GM23338 (cell line): ENCODE measurements around the gene ZFHX3. TPM values are rescaled to one million over a fixed set of nuclear protein-coding genes. Genes with fewer than 3 reads are reported as not detected.
A peak's percentile ranks its signal among the peaks of the same experiment; 100 is the strongest.

Experiments used
- ATAC-seq: fragments of 200-7000 bp; cut with Tn5 transposase; 3 replicates; pipeline ENCODE4 v1.9.1; 2020
- DNase-seq: peaks from one replicate; pipeline ENCODE4 v3.0.0-alpha.2; 2015; ENCODE audit warnings: low spot score
- H2AFZ ChIP-seq: fragments of 200-600 bp; sonication (generic); 2 replicates; pipeline ENCODE4 v1.8.0; 2016; ENCODE audit warnings: antibody characterized with exemption, mild to moderate bottlenecking, moderate library complexity
- H3F3A ChIP-seq: fragments of 200-600 bp; sonication (generic); replicated peaks from 2 replicates; pipeline ENCODE4 v1.8.0; 2017; ENCODE audit warnings: antibody characterized with exemption, mixed run types, low read depth
- H3K27ac ChIP-seq: fragments of 200-600 bp; sonication (generic); 2 replicates; pipeline ENCODE4 v1.6.1; 2016; ENCODE audit warnings: low read depth
- H3K27me3 ChIP-seq: fragments of 200-600 bp; sonication (generic); 2 replicates; pipeline ENCODE4 v1.8.0; 2016; ENCODE audit warnings: mild to moderate bottlenecking, mixed run types, moderate library complexity; ENCODE audit not compliant: insufficient read depth
- H3K36me3 ChIP-seq: fragments of 200-600 bp; sonication (generic); 2 replicates; pipeline ENCODE4 v1.8.0; 2016; ENCODE audit warnings: mild to moderate bottlenecking; ENCODE audit not compliant: insufficient read depth
- H3K4me1 ChIP-seq: fragments of 200-600 bp; sonication (generic); 2 replicates; pipeline ENCODE4 v1.8.0; 2016; ENCODE audit warnings: mild to moderate bottlenecking, moderate library complexity; ENCODE audit not compliant: insufficient read depth
- H3K4me2 ChIP-seq: fragments of 200-600 bp; sonication (generic); 2 replicates; pipeline ENCODE4 v1.7.1; 2017; ENCODE audit warnings: mixed run types
- H3K4me3 ChIP-seq: fragments of 200-600 bp; sonication (generic); 2 replicates; pipeline ENCODE4 v1.6.1; 2016; ENCODE audit warnings: mixed run types
- H3K79me2 ChIP-seq: fragments of 200-600 bp; sonication (generic); replicated peaks from 2 replicates; pipeline ENCODE4 v1.8.0; 2017; ENCODE audit warnings: mild to moderate bottlenecking; ENCODE audit not compliant: insufficient read depth
- H3K9me2 ChIP-seq: fragments of 200-600 bp; sonication (generic); 2 replicates; pipeline ENCODE4 v1.8.0; 2017; ENCODE audit not compliant: insufficient read depth
- H4K20me1 ChIP-seq: fragments of 200-600 bp; sonication (generic); replicated peaks from 2 replicates; pipeline ENCODE4 v1.8.0; 2017; ENCODE audit warnings: mild to moderate bottlenecking; ENCODE audit not compliant: insufficient read depth
- H3K27ac Mint-ChIP-seq: 2 replicates; pipeline ENCODE4 v1.8.0; 2020; ENCODE audit warnings: inconsistent platforms, mild to moderate bottlenecking, moderate library complexity, mixed read lengths
- H3K27me3 Mint-ChIP-seq: 3 replicates; pipeline ENCODE4 v1.8.0; 2022; ENCODE audit warnings: low read depth, mild to moderate bottlenecking, moderate library complexity, mixed read lengths, inconsistent platforms; ENCODE audit not compliant: insufficient read depth, poor library complexity
- H3K36me3 Mint-ChIP-seq: 3 replicates; pipeline ENCODE4 v1.8.0; 2021; ENCODE audit warnings: low read depth, mild to moderate bottlenecking, inconsistent platforms, moderate library complexity, mixed read lengths
- H3K4me1 Mint-ChIP-seq: 3 replicates; pipeline ENCODE4 v1.8.0; 2020; ENCODE audit warnings: mild to moderate bottlenecking, inconsistent platforms, mixed read lengths
- H3K4me3 Mint-ChIP-seq: 3 replicates; pipeline ENCODE4 v1.8.0; 2021; ENCODE audit warnings: moderate library complexity, mild to moderate bottlenecking, inconsistent platforms, mixed read lengths
- H3K9me3 Mint-ChIP-seq: 3 replicates; pipeline ENCODE4 v1.8.0; 2020; ENCODE audit warnings: moderate library complexity, mild to moderate bottlenecking, inconsistent platforms, mixed read lengths
- EZH2 ChIP-seq: fragments of 200-600 bp; sonication (generic); IDR thresholded peaks from one replicate; pipeline ENCODE4 v1.8.0; 2017; ENCODE audit warnings: antibody characterized with exemption, mild to moderate bottlenecking, low read depth; ENCODE audit not compliant: unreplicated experiment
- EZH2phosphoT487 ChIP-seq: fragments of 200-600 bp; sonication (generic); IDR thresholded peaks from one replicate; pipeline ENCODE4 v1.8.1; 2018; ENCODE audit warnings: antibody characterized with exemption; ENCODE audit not compliant: unreplicated experiment
- JUNB ChIP-seq: IDR thresholded peaks from one replicate; pipeline ENCODE4 v1.6.1; 2016; ENCODE audit warnings: antibody characterized with exemption; ENCODE audit not compliant: unreplicated experiment
- ZNF114 ChIP-seq: fragments of 250-450 bp; sonication (Bioruptor Pico); IDR thresholded peaks from 2 replicates; pipeline ENCODE4 v1.5.0; 2020; ENCODE audit warnings: mild to moderate bottlenecking, moderate library complexity
- ZNF331 ChIP-seq: fragments of 250-450 bp; sonication (Bioruptor Pico); IDR thresholded peaks from 2 replicates; pipeline ENCODE4 v1.5.0; 2020; ENCODE audit warnings: low read depth, mild to moderate bottlenecking, moderate library complexity
- polyA plus RNA-seq: library from polyadenylated mRNA; unstranded; fragments of >200 nt; fragmentation: Nextera tagmentation; extraction: Ambion mirVana; gene quantifications from 2 replicates; pipeline ENCODE4 v1.2.1, GENCODE V29; 2016
- total RNA-seq: library from RNA; depleted of rRNA; stranded (reverse); fragments of >200 nt; shearing (Covaris generic); gene quantifications from 2 replicates; pipeline ENCODE4 v1.2.3, GENCODE V29; 2014
- TF ChIP-seq, protein P1 (sequence below): IDR thresholded peaks from 2 replicates; pipeline ENCODE4 v1.6.1; 2016; ENCODE audit warnings: antibody characterized with exemption
- TF ChIP-seq, protein P2 (sequence below): IDR thresholded peaks from one replicate; pipeline ENCODE4 v1.6.1; 2018; ENCODE audit warnings: antibody characterized with exemption; ENCODE audit not compliant: unreplicated experiment
- TF ChIP-seq, protein P3 (sequence below): fragments of 250-450 bp; sonication (Bioruptor Pico); IDR thresholded peaks from 2 replicates; pipeline ENCODE4 v1.5.0; 2020; ENCODE audit warnings: mild to moderate bottlenecking, moderate library complexity

Gene ZFHX3
- total and polyA plus RNA-seq, 2 experiments from 2014 or later = 1.0 to 1.5 TPM

DNA sequence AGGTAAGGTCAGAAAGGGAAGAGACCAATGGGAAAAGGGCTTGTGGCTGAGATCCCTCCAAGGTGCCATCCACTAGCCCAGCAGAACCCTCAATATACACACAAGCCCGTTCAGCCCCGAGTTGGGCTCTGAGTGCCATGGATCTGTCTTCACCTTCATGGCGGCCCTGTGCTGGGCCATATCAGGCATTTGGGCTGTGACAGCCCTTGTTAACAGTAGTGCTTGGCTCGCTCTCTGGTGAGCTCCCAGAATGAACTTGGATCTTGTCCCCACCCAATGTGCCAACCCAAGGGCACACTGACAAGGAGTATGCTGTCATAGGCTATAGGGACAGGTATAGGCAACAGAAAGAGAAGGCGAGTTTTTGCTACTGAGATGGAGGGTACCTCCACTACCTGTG is 182.7 kb downstream of the ZFHX3 start (continued):
- TF ChIP-seq, protein P1, sequence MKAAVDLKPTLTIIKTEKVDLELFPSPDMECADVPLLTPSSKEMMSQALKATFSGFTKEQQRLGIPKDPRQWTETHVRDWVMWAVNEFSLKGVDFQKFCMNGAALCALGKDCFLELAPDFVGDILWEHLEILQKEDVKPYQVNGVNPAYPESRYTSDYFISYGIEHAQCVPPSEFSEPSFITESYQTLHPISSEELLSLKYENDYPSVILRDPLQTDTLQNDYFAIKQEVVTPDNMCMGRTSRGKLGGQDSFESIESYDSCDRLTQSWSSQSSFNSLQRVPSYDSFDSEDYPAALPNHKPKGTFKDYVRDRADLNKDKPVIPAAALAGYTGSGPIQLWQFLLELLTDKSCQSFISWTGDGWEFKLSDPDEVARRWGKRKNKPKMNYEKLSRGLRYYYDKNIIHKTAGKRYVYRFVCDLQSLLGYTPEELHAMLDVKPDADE = no peak
- no peak for TF ChIP-seq ZNF114 (CRISPR knock-in tag)

DNA sequence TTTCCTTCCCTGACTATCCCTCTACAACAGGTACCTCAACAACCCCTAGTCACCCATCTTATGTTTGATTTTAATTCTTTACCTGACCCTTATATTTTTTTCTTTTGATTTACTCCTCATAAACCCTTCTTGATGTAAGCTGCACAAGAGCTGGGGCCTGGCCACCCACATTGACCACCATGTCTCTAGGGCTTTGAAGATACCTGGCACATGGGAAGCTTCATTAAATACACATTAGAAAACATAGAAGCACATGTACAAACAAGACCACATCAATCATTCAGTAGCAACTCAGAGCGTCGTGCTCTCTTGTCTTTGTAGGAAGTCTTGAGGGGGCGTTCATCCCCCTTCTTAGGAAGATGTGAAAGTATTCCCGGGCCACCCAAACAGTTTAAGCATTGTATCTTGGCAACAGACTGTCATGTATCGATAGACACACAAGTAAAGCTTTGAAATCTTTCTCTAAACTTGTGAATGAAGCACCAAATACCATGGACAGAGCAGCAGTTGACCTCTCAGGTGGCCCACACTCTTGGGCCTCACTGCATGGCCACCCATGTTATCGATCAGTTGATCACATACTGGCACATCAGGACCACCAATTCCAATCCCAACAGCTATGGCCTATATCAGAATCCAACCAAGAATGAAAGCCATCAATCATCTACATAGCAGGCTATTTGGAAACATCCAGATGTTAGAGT is 183.6 kb downstream of the ZFHX3 start:
- Histone ChIP-seq H3K36me3 (no peaks in the 10 kb centered on the region), H3F3A (no peaks in the 10 kb centered on the region), H3K27me3 (no peaks in the 10 kb centered on the region), H3K4me3 (no peak overlapping the region), H2AFZ (no peak overlapping the region), H3K4me1 (no peaks in the 10 kb centered on the region), H3K79me2 (no peaks in the 10 kb centered on the region), H3K27ac (no peak overlapping the region), H3K4me2 (no peak overlapping the region), H3K9me2 (no peaks in the 10 kb centered on the region; the same call in 1 of the 2 replicates), H4K20me1 (no peaks in the 10 kb centered on the region)
- Mint-ChIP-seq H3K27ac (no peak overlapping the region), H3K9me3 (no peaks in the 10 kb centered on the region), H3K4me1 (peaks cover 5% of the 10 kb centered on the region; the same call in 1 of the 3 replicates), H3K27me3 (peaks cover 2% of the 10 kb centered on the region), H3K36me3 (no peaks in the 10 kb centered on the region; the same call in 2 of the 3 replicates), H3K4me3 (no peak overlapping the region)
- ATAC-seq (no peak), DNase-seq (no peak)
- TF ChIP-seq EZH2 (no peak), ZNF114 (CRISPR knock-in tag) (no peak), JUNB (no peak), ZNF331 (CRISPR knock-in tag) (no peak), EZH2phosphoT487 (no peak)
- TF ChIP-seq, protein P2, sequence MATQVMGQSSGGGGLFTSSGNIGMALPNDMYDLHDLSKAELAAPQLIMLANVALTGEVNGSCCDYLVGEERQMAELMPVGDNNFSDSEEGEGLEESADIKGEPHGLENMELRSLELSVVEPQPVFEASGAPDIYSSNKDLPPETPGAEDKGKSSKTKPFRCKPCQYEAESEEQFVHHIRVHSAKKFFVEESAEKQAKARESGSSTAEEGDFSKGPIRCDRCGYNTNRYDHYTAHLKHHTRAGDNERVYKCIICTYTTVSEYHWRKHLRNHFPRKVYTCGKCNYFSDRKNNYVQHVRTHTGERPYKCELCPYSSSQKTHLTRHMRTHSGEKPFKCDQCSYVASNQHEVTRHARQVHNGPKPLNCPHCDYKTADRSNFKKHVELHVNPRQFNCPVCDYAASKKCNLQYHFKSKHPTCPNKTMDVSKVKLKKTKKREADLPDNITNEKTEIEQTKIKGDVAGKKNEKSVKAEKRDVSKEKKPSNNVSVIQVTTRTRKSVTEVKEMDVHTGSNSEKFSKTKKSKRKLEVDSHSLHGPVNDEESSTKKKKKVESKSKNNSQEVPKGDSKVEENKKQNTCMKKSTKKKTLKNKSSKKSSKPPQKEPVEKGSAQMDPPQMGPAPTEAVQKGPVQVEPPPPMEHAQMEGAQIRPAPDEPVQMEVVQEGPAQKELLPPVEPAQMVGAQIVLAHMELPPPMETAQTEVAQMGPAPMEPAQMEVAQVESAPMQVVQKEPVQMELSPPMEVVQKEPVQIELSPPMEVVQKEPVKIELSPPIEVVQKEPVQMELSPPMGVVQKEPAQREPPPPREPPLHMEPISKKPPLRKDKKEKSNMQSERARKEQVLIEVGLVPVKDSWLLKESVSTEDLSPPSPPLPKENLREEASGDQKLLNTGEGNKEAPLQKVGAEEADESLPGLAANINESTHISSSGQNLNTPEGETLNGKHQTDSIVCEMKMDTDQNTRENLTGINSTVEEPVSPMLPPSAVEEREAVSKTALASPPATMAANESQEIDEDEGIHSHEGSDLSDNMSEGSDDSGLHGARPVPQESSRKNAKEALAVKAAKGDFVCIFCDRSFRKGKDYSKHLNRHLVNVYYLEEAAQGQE = peak; percentile 34

DNA sequence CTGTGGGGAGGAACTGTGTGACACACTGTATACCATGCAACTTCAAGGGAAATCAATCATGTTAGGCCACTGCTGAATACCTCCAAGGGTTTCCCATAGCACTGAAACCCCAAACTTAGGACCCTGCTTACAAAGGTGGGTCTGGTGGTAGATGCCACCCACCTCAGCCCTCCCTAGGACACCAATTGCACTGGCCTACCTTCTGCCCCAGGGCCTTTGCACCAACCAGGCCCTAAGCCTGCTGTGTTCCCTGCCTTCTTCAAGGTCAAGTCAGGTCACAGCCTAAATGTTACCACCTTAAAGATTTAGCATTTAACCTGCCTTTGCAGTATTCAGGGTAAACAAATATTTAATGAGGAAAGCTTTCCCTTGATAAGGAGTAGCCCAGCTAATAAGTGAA is 185.8 kb downstream of the ZFHX3 start:
- Histone ChIP-seq H3K4me1 (no peaks in the 10 kb centered on the region), H3K79me2 (no peaks in the 10 kb centered on the region), H3K36me3 (no peaks in the 10 kb centered on the region), H3K27me3 (no peaks in the 10 kb centered on the region), H3K27ac (no peak overlapping the region), H3K9me2 (no peaks in the 10 kb centered on the region; the same call in 1 of the 2 replicates), H3F3A (no peaks in the 10 kb centered on the region), H4K20me1 (no peaks in the 10 kb centered on the region), H3K4me2 (no peak overlapping the region), H3K4me3 (no peak overlapping the region), H2AFZ (no peak overlapping the region)
- ATAC-seq (no peak), DNase-seq (no peak)
- H3K27ac Mint-ChIP-seq = no peak overlapping the region
- no peaks in the 10 kb centered on the region; the same call in 2 of the 3 replicates for H3K36me3 Mint-ChIP-seq
- H3K4me3 Mint-ChIP-seq = no peak overlapping the region
- peaks cover 5% of the 10 kb centered on the region; the same call in 1 of the 3 replicates for H3K4me1 Mint-ChIP-seq
- H3K27me3 Mint-ChIP-seq = peaks cover 2% of the 10 kb centered on the region
- no peaks in the 10 kb centered on the region for H3K9me3 Mint-ChIP-seq
- TF ChIP-seq ZNF114 (CRISPR knock-in tag) = no peak
- TF ChIP-seq, protein P3, sequence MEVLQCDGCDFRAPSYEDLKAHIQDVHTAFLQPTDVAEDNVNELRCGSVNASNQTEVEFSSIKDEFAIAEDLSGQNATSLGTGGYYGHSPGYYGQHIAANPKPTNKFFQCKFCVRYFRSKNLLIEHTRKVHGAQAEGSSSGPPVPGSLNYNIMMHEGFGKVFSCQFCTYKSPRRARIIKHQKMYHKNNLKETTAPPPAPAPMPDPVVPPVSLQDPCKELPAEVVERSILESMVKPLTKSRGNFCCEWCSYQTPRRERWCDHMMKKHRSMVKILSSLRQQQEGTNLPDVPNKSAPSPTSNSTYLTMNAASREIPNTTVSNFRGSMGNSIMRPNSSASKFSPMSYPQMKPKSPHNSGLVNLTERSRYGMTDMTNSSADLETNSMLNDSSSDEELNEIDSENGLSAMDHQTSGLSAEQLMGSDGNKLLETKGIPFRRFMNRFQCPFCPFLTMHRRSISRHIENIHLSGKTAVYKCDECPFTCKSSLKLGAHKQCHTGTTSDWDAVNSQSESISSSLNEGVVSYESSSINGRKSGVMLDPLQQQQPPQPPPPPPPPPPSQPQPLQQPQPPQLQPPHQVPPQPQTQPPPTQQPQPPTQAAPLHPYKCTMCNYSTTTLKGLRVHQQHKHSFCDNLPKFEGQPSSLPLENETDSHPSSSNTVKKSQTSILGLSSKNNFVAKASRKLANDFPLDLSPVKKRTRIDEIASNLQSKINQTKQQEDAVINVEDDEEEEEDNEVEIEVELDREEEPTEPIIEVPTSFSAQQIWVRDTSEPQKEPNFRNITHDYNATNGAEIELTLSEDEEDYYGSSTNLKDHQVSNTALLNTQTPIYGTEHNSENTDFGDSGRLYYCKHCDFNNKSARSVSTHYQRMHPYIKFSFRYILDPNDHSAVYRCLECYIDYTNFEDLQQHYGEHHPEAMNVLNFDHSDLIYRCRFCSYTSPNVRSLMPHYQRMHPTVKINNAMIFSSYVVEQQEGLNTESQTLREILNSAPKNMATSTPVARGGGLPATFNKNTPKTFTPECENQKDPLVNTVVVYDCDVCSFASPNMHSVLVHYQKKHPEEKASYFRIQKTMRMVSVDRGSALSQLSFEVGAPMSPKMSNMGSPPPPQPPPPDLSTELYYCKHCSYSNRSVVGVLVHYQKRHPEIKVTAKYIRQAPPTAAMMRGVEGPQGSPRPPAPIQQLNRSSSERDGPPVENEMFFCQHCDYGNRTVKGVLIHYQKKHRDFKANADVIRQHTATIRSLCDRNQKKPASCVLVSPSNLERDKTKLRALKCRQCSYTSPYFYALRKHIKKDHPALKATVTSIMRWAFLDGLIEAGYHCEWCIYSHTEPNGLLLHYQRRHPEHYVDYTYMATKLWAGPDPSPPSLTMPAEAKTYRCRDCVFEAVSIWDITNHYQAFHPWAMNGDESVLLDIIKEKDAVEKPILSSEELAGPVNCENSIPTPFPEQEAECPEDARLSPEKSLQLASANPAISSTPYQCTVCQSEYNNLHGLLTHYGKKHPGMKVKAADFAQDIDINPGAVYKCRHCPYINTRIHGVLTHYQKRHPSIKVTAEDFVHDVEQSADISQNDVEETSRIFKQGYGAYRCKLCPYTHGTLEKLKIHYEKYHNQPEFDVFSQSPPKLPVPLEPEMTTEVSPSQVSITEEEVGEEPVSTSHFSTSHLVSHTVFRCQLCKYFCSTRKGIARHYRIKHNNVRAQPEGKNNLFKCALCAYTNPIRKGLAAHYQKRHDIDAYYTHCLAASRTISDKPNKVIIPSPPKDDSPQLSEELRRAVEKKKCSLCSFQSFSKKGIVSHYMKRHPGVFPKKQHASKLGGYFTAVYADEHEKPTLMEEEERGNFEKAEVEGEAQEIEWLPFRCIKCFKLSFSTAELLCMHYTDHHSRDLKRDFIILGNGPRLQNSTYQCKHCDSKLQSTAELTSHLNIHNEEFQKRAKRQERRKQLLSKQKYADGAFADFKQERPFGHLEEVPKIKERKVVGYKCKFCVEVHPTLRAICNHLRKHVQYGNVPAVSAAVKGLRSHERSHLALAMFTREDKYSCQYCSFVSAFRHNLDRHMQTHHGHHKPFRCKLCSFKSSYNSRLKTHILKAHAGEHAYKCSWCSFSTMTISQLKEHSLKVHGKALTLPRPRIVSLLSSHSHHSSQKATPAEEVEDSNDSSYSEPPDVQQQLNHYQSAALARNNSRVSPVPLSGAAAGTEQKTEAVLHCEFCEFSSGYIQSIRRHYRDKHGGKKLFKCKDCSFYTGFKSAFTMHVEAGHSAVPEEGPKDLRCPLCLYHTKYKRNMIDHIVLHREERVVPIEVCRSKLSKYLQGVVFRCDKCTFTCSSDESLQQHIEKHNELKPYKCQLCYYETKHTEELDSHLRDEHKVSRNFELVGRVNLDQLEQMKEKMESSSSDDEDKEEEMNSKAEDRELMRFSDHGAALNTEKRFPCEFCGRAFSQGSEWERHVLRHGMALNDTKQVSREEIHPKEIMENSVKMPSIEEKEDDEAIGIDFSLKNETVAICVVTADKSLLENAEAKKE (CRISPR knock-in tag) = no peak
- TF ChIP-seq JUNB = no peak
